ENCODE measurements around the gene COL13A1.

Gene COL13A1

DNA sequence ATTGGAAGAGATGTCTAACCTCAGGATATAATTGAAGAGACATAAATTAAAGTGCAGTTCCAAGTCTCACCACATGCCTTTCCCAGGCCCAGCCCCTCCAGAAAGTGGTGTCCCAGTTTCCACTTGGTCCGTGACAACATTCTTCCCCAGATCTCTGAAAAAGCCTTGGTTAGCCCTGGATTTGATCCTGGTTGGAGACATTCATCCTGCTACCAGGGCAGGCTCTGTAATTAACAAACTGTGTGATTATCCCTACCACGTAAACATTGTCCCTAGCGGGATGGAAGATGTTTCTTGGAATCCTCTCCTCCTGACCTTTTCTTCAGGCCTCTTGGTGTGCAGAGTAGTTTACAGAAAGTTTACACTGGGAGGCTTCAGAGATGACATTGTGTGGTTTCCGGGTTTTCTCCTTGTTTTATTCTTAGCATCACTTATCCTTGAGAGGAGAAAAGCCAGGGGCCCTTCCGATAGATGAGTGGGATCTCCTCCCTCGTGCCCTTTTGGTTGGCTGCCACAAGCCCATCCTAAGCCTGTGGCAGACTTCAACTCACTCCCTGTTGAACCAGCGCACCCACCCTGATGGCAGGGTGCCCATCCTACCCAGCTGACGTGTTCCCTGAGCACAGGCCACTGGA, 83.8 kb downstream of the COL13A1 start:
- DNase-seq (ENCODE audit: low read depth) = no peak

DNA sequence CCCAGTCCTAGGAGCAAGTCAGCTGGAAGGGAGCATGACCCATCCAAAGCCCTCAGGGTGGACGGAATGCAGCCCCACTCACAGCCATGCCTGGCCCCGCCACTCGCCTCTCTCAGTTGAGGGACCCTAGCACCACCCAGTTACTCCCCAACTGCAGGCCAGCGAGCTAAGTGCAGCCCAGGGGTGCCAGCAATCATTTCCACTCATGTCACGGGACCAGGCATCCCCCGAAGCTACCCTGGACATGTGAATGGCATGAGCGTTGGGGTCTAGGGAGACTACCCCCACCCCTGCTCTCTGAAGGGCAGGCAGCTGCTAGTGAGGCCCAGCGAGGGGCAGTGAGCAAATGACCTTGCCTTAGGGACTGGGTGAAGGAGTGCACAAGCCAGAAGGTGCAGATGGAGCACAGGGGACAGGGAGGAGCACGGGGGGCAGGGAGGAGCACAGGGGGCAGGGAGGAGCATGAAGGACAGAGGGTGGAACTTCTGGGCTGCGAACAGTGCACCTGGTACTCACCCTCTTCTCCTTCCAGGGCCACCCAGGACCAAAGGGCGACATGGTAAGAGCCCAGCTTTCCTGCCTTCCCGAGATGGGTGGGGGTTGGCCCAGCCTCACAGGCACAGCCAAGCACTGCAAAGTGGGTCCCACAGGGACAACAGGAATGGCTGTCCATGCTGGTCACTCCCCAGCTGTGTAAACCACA, 87.3 kb downstream of the COL13A1 start:
- no peak for DNase-seq (ENCODE audit: low read depth)

DNA sequence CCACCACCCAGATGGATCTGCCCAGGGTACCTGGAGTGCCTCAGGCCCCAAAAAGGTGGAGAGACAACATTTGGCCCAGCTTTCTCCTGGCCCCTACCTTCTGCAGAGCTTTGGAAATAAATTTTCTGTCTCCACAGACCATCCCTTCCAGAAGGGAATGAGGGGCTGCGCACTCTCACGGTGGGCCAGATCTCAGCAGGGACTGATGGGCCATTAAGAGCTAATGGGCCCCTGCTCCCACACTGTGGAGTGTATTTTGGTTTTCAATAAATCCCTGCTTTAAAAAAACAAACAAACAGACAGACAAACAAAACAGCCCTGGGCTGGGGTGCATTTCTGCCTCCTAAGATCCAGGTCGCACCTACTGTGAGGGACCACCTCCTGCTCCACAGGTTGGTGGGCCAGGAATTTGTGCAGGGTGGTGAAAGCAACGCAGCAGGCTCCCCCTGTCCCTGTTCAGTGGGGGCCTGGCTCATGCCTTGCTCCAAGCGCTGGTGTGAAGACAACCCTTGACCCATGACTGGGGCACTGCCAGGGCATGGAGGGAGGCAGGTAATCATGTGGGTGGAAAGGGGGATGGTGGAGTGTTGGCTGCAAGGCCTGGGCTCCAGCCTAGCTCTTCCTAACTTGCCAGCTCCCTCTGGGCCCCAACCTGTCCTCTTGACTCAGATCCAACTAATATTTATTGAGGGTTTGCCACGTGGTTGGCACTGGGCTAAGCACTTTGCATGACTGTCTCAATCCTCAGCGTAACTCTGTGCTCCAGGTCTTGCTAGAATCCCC, 88.5 kb downstream of the COL13A1 start:
- no peak for DNase-seq (ENCODE audit: low read depth)

DNA sequence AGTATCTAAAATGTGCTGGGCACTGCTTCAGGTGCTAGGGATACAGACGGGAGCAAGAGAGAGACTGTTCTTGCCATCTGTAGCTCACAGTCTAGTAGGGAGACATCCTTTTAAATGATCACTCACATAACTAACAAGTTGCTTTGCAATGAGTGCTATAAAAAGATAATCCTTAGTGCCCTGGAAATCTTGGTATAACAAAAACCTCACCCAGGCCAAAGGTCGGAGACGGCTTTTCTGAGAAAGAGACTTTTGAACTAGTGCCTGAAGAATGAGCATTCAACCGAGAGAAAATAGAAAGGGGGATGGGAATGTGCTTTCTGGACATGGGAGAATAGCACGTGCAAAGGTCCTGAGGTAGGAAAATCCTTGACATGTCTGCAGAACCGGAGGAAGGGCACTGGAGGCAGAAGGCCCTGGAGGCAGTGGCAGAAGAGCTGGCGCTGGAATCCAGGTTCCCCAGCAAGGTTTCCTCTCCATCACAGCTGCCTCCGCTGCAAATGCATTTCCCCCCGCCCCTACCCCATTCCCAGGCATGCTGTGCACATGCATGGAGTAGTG, 89.4 kb downstream of the COL13A1 start:
- DNase-seq (ENCODE audit: low read depth) = no peak

DNA sequence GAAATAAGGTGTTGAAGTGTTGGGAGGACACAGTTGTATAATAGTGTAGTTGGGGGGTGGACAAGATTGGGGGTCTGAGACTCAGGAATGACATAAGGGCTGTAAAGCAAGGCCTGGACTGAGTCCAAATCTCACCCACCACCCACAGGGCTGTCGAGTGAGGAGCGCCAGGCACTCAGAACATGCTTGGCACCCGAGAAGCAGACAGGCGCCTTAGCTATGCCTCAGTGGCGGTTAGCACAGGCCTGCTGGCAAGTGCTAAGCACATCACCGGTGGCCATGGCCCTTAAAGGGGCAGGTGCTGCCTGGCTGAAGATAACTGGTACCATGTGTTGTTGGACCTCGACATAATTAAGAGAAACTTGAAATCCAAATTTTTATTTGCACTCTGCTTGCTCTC, 90.7 kb downstream of the COL13A1 start:
- no peak for DNase-seq (ENCODE audit: low read depth)

DNA sequence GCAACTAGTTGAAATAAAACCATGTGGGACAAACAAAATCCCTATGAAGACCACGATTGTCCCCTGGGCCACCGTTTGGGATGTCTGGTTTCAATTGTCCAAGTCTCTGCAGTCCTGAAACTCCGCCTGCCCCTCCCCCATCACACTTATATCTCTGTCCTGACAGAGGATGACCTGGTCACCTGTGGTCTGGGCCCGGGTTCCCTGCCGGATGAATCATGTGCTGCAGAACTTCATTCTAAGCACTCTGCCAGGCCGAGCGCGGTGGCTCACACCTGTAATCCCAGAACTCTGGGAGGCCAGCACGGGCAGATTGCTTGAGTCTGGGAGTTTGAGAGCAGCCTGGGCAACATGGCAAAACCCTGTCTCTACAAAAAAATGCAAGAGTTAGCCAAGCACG, 91.1 kb downstream of the COL13A1 start:
- no peak for DNase-seq (ENCODE audit: low read depth)

DNA sequence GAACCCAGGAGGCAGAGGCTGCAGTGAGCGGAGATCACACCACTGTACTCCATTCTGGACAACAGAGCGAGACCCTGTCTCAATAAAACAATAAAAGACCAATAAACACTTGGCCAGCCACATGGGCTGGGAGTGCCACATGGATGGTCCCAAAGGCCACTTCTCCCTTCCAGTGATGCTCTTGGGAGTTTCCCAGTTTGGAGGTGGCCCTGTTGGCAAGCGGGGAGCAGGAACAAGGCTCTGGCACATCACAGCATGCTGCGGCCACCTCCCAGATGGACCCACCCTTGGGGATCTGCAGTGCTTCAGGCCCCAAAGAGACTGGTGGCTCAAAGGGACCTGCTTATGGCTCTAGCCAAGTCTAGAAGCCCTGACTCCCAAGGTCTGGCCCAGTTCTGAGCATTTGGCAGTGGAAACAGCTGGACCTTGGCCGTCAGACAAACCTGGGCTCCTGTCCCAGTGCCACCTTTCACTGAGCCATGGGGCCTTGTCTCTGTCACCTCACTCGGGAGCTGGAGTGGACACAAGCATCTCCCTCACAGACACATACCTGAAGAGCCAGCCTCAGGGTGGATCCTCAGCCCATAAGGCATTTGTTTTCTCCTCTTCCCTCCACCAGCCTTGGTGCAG, 91.7 kb downstream of the COL13A1 start:
- no peak for DNase-seq (ENCODE audit: low read depth)

DNA sequence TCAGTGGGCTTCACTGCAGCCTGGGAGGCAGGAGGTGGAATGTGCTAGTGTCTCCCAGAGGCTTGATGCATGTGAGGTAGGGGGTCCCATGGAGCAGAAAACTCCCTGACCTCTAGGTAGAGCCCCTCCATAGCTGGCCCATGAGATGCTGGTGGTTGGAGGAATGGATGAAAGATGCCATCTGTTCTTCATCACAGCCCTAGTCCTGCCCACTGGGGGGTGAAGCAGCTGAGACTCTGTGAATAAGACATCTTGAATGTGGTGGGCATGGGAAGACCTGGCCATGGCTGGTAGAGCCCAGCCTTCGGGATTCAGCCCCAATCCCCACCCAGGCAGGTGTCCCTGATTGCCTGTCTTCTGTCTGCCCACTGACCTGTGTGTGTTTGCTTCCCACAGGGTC, 92.5 kb downstream of the COL13A1 start:
- no peak for DNase-seq (ENCODE audit: low read depth)

DNA sequence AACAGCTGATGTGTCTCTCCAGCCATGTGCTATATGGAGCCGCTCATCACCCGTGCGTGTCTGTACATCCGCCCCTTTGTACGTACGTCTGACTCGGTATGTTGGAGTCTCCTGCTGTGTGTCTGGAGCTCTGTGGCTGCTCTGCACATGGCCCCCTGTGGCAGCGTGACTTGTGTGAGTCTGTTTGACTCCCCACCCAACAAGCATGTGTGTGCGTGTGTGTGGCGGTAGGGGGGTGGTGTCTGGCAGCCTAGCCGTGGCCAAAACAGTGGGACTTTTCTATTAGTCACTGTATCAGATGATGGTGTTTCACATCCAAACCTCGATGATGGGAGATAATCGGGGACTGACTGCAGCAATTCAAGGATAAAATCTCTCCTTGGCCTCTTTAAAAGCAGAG, 94.1 kb downstream of the COL13A1 start:
- no peak for DNase-seq (ENCODE audit: low read depth)

DNA sequence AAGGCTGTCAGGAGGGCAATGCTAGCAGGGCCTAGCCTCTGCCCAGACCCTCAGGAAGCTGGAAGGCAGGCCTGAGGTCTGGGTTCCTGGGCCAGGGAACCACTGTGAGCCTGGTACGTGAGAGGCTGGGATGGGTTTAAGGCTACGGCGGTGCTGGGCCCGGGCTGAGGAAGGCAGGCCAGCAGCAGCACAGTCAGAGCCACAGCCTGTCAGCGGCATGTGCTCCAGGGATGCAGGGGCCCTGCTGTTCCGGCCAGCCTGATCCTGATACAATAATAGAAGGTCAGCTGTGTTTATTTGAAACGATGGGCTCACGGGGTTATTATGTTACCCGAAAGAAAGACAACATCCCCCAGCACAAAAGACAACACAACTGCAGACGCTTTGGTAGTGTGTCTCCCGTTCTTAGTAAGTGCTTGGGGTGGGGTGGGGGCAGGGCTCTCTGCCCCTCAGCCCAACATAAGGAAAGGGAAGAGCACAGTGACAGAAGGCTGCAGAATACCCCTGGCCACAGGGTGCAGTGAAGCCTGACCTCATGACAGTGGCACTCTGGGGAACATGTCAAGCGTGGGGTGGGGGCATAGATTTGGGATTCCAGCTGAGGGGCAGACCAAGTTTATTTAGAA, 95.0 kb downstream of the COL13A1 start:
- no peak for DNase-seq (ENCODE audit: low read depth)

DNA sequence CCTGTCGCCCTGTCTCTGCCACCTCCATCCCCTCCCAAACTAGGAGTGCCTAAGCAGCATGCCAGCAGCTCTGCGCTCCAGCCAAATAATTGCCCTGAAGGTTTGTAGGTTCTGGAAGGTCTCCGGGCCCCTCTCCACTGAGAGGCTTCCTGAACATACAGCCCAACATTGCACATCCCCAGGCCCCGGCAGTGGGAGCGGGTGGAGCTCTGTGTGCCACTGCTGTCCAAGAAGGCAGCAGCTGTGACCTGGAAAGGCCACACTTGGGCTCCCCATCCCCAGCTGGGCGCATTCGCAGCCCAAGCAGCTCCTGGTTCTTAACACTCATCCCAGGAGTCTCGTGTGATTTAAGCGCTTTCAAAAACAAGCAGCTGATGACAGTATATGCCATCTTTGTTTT, 95.7 kb downstream of the COL13A1 start:
- DNase-seq (ENCODE audit: low read depth) = no peak

DNA sequence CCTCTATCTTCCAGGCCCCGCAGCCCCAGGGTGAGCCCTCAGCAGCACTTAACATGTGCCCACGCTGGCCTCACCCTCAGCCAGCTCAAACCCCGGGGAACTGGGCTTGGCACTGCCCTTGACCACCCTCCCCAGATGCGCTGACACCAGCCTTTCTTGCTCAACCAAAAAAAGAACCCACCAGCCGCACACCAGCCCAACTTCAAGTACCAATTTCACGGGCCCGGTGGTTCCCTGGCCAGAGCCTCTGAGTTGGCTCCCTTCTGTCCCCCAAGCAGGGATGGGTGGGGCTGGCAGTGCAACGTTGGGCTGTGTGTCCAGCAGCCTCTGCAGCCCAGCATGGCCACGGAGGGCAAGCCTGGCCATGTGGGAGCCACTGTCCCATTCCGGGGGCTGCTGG, 96.3 kb downstream of the COL13A1 start:
- DNase-seq (ENCODE audit: low read depth) = no peak

DNA sequence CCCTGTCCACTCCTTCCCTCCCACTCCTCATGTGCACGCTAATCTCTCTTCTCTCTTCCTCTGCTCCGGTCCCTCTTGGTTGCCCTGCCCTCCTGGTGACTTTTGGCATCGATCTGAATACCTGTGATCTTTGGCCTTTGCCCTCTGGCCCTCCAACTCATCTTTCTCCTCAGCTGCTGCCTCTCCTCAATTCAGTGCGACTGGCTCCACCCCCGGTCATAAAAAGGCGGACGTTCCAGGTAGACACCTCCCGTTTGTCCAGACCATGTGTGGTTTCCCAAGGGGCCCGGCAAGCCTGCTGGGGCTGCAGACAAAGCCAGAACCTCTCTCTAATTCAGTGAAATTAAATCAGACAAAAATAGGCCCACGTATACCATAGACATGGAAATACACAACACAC, 96.8 kb downstream of the COL13A1 start:
- DNase-seq (ENCODE audit: low read depth) = no peak

DNA sequence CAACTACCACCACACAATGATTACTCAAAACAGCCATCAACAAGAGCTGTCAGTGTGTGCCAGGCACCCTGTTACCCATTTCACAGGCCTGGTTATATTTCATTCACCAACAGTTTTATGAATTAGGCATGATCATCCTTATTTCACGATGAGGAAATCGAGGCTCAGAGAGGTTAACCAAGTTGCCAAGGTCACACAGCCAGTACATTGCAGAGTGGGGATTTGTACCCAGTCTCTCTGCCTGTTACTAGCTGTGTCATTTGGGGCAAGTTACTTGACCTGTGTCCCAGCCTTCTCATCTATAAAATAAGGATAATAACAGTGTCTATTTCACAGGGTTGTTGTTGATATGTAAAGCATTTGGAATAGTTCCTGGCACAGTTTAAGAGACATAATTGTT, 97.2 kb downstream of the COL13A1 start:
- no peak for DNase-seq (ENCODE audit: low read depth)

DNA sequence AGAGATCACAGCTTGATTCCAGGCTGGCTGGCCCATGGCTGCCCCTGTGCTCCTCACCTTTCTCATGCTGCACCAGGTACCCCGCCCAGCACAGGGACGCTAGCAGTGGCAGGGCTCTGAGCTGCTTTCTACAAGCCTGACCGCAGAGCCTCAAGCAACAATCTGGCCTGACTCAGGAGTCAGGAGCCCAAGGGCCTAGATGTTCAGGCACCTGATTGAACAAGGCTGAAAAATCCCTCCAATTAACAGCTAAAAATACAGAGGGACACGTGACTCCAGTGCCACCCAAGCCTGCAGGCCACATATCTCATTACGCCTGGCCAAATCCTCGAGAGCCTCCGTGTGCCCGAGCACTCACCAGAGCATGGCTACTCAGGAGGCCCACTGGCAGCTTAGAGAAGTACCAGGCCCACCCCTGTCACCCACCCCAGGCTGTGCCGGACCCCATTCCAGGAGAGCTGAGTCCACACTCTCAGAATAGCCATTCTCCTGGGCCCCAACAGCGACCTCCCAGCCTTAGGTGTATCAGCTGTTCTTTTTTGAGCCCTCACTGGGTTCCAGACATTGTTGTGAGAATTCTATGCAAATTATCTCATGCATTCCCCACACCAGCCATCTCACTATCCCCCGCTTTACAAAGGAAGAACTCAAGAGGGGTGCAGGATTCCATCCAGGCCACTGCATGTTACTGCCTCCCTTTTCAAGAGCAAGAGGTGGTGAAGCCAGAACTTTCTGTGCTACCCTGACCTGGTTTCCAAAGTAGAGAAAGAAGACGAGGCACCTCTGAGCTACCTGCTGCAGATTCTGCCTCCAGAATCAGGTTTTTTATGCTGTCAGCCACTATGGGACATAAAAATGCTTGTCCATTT, 98.3 kb downstream of the COL13A1 start:
- DNase-seq (ENCODE audit: low read depth) = no peak

DNA sequence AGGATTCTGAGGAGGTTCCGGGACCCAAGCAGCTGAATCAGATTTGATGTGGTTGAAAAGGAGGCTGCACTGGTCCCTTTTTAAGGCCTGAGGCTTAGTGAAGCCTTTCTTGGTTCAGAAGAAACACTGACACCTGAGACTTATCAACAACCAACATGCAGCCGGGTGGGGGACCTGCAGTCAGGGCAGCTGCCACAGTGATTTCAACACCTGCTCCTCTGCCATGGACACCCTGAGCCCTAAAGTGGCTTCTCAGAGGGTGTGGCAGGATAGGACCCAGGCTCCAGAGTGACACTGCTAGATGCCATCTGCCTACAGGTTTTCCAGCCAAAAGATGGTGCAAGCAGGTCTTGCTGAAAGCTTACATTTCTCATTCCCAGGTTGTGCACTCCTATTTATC, 99.3 kb downstream of the COL13A1 start:
- no peak for DNase-seq (ENCODE audit: low read depth)

DNA sequence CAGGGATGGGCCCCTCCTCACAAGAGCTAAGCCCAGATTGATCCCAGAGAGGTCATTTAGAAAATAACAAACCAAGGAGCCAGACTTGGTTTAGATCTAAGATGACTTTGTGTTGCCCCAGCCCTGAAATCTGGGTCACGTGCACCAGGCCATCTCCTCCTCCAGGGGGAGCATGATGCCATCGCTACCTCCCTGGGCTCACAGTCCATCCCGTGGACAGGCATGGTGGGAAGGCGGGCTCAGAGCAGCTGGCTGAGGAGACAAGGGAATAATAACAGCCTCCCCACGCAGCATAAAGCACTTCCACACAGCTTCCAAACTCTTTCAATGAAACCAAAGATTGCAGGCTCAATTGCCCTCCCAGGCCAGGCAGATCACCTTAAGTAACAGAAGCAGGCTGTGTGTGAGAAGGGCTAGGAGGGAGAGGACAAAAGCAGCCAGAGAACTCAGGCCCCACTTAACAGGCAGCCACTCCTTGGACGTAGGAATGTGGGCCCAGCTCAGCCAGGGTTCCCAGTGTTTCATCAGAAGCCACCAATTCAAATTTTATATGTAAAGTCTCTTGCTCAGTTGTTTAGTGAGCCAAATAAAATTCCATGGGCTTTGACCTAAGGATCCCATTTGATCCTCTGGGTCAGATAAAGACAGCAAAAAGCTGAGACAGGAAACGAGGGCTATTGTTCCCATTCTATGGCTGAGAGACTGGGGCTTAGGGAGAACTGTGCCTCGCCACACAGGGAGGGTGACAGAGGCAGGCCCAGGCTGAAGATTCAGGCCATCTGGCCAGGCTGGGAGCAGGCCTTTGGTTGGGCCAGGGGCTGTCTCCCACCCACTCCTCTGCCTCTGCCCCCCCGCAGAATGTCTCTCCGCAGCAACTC, 100.2 kb downstream of the COL13A1 start:
- DNase-seq (ENCODE audit: low read depth) = no peak

DNA sequence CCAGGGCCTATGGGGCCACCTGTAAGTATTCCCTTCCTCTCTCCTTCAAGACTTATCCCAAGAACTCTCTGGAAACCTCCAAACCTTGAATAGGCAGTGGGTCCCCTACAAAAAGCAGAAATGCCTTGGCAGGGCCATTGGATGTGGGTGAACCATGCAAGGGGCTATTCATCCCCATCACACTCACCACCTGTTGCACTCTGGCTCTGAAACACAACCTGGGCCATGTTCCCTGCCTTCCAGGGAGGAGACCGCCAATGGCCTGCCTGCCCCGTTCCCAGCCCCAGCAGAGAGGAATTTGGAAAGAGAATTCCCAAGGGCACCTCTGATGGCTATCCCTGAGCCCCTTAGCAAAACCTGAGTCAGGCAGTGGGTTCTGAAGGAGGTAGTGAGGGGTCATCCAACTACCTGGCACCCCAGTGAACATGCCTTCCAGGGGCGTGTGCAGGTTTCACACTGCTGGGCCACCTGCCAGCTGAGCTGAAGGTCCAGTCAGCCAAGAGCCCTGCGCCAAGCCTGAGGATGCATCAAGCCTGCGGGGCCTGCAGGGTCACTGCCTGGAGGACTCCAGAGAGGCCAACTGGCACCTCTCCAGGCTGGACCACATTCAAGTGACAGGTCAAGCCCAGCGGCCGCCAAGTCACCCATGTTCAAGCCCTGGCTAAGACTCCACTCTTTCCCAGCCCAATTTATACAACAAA, 101.3 kb downstream of the COL13A1 start:
- DNase-seq (ENCODE audit: low read depth) = no peak

DNA sequence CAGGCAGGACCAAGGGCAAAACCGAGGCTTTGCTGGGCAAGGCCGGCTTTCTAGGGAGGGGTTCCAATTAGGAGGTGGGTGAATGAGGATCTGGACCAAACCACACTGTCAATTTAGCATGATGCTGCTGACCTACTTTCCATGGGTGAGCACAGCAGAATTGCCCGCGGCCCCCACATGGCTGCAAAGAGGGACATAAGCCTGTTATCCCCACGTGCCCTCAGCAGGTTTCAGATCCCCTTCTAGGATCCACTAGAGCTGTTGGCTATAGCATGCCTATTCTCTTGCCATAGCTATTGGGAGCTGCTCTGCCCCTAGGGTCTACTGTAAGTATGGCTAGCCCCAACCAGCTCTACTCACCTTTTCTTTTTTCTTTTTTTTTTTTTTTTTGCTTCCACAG, 102.8 kb downstream of the COL13A1 start:
- no peak for DNase-seq (ENCODE audit: low read depth)
